HepG2 (cell line): Measurements from ENCODE around the gene HYCC2. TPM values are rescaled to one million over a fixed set of nuclear protein-coding genes. Genes with fewer than 3 reads are reported as not detected.

Experiments
- CENPBD1 ChIP-seq: sonication (generic); formaldehyde crosslinking; IDR thresholded peaks from 2 replicates; pipeline ENCODE4 v1.8.0; 2022; ENCODE audit warnings: missing genetic modification reagents, low read depth, mild to moderate bottlenecking, borderline replicate concordance
- CENPX ChIP-seq: sonication (generic); formaldehyde crosslinking; IDR thresholded peaks from 2 replicates; pipeline ENCODE4 v1.9.0; 2021; ENCODE audit warnings: mild to moderate bottlenecking, missing genetic modification reagents, moderate library complexity
- DMTF1 ChIP-seq: sonication (generic); formaldehyde crosslinking; IDR thresholded peaks from 2 replicates; pipeline ENCODE4 v1.4.0; 2020; ENCODE audit warnings: mild to moderate bottlenecking, missing genetic modification reagents
- FOXO4 ChIP-seq: sonication (generic); formaldehyde crosslinking; conservative IDR thresholded peaks from 2 replicates; pipeline ENCODE4 v1.8.1; 2023; ENCODE audit warnings: missing genetic modification reagents
- FOXP1 ChIP-seq, 2 experiments: fragments of 450-650 bp in 1 of 2; IDR thresholded peaks; 2 replicates each; pipeline ENCODE4 v1.6.1; 2017 to 2018; ENCODE audit warnings: antibody characterized with exemption in 1 of 2
- GLI4 ChIP-seq: sonication (generic); formaldehyde crosslinking; IDR thresholded peaks from 2 replicates; pipeline ENCODE4 v1.5.1; 2020; ENCODE audit warnings: missing genetic modification reagents, mild to moderate bottlenecking, moderate library complexity, borderline replicate concordance
- GPBP1L1 ChIP-seq: sonication (generic); formaldehyde crosslinking; IDR thresholded peaks from 2 replicates; pipeline ENCODE4 v1.5.0; 2020; ENCODE audit warnings: mild to moderate bottlenecking, missing genetic modification reagents
- HNF1B ChIP-seq: sonication (generic); formaldehyde crosslinking; IDR thresholded peaks from 2 replicates; pipeline ENCODE4 v1.5.1; 2020; ENCODE audit warnings: mild to moderate bottlenecking, moderate library complexity, missing genetic modification reagents
- KDM1A ChIP-seq: IDR thresholded peaks from 2 replicates; pipeline ENCODE4 v1.6.1; 2016; ENCODE audit warnings: missing compliant biosample characterization
- KDM3A ChIP-seq: IDR thresholded peaks from 2 replicates; pipeline ENCODE4 v1.6.1; 2018; ENCODE audit warnings: low read depth, missing compliant biosample characterization
- KLF13 ChIP-seq: sonication (generic); formaldehyde crosslinking; IDR thresholded peaks from 2 replicates; pipeline ENCODE4 v1.4.0; 2020; ENCODE audit warnings: mild to moderate bottlenecking, missing genetic modification reagents
- MTA3 ChIP-seq: sonication (generic); formaldehyde crosslinking; IDR thresholded peaks from 2 replicates; pipeline ENCODE4 v1.4.0; 2020; ENCODE audit warnings: missing genetic modification reagents
- MXD1 ChIP-seq: sonication (generic); formaldehyde crosslinking; IDR thresholded peaks from 2 replicates; pipeline ENCODE4 v1.4.0; 2020; ENCODE audit warnings: mild to moderate bottlenecking, missing genetic modification reagents
- NRL ChIP-seq: sonication (generic); formaldehyde crosslinking; IDR thresholded peaks from 2 replicates; pipeline ENCODE4 v1.5.0; 2020; ENCODE audit warnings: missing genetic modification reagents, mild to moderate bottlenecking, moderate library complexity, borderline replicate concordance
- PAWR ChIP-seq: sonication (generic); formaldehyde crosslinking; IDR thresholded peaks from 2 replicates; pipeline ENCODE4 v1.4.0; 2020; ENCODE audit warnings: missing genetic modification reagents, mild to moderate bottlenecking, borderline replicate concordance
- ZBTB1 ChIP-seq: sonication (generic); formaldehyde crosslinking; IDR thresholded peaks from 2 replicates; pipeline ENCODE4 v1.4.0; 2020; ENCODE audit warnings: missing genetic modification reagents, borderline replicate concordance
- ZNF101 ChIP-seq: sonication (generic); formaldehyde crosslinking; IDR thresholded peaks from 2 replicates; pipeline ENCODE4 v1.4.0; 2020; ENCODE audit warnings: mild to moderate bottlenecking, low read depth, missing genetic modification reagents, borderline replicate concordance
- ZNF143 ChIP-seq: sonication (generic); formaldehyde crosslinking; IDR thresholded peaks from 2 replicates; pipeline ENCODE4 v1.4.0; 2020; ENCODE audit warnings: missing genetic modification reagents
- ZNF563 ChIP-seq: sonication (generic); formaldehyde crosslinking; IDR thresholded peaks from 2 replicates; pipeline ENCODE4 v1.8.0; 2022; ENCODE audit warnings: mild to moderate bottlenecking, moderate library complexity, missing genetic modification reagents
- ZNF652 ChIP-seq: IDR thresholded peaks from 2 replicates; pipeline ENCODE4 v1.6.1; 2016; ENCODE audit warnings: low read depth, borderline replicate concordance
- ZNF709 ChIP-seq: sonication (generic); formaldehyde crosslinking; IDR thresholded peaks from 2 replicates; pipeline ENCODE4 v1.5.0; 2020; ENCODE audit warnings: mild to moderate bottlenecking, missing genetic modification reagents
- polyA plus RNA-seq, 8 experiments: library from polyadenylated mRNA; depleted of rRNA in 3 of 8; stranded (reverse) in 7 of 8; unstranded in 1 of 8; fragments of >200 nt; fragmentation: Illumina TruSeq in 4 of 8; extraction: Trizol in 4 of 8; gene quantifications; 2 replicates each; pipeline versions ENCODE4 v1.2.1 to v1.2.3, GENCODE V29; 2011 to 2016; ENCODE audit warnings: low read depth in 4 of 8, missing spikeins in 1 of 8, mixed read lengths in 1 of 8; ENCODE audit not compliant: insufficient read depth in 1 of 8
- total RNA-seq, 5 experiments: library from RNA; depleted of rRNA; stranded (reverse); fragments of >200 nt; fragmentation: Illumina TruSeq; extraction: Trizol; gene quantifications; 2 replicates each; pipeline ENCODE4 v1.2.3, GENCODE V29; 2016; ENCODE audit warnings: low read depth in 1 of 5

Gene HYCC2
- total and polyA plus RNA-seq, 2 of the 13 experiments (the other 11 are each of a cell fraction or from before 2014, with no cell fraction given), result 4.7 to 13.9 TPM

- TF ChIP-seq HNF1B (CRISPR knock-in tag) (peak; percentile 61; the same call in 1 of the 2 replicates), ZNF709 (CRISPR knock-in tag) (peak; percentile 26; the same call in 1 of the 2 replicates), FOXO4 (no peak), MXD1 (CRISPR knock-in tag) (peak; percentile 94), FOXP1 (IDR thresholded peaks at IDR 0.05) (no peak), FOXP1 (CRISPR knock-in tag; IDR thresholded peaks at IDR 0.05) (peak; percentile 64), ZNF563 (no peak; the same call in 1 of the 2 replicates), MTA3 (CRISPR knock-in tag) (no peak), KDM1A (CRISPR knock-in tag) (no peak), GLI4 (CRISPR knock-in tag) (peak; percentile 72), KLF13 (CRISPR knock-in tag) (no peak), DMTF1 (no peak), NRL (CRISPR knock-in tag) (no peak; the same call in none of the 2 replicates), KDM3A (CRISPR knock-in tag) (0 out of 2 replicates have a peak, but pooled peaks have one; percentile 69), GPBP1L1 (CRISPR knock-in tag) (no peak), ZNF101 (CRISPR knock-in tag) (peak; percentile 54; the same call in 1 of the 2 replicates), ZNF143 (CRISPR knock-in tag) (no peak; the same call in 1 of the 2 replicates), PAWR (CRISPR knock-in tag) (no peak), ZBTB1 (CRISPR knock-in tag) (no peak; the same call in 1 of the 2 replicates), CENPX (CRISPR knock-in tag) (no peak), ZNF652 (0 out of 2 replicates have a peak, but pooled peaks have one; percentile 32), CENPBD1 (CRISPR knock-in tag) (no peak; the same call in 1 of the 2 replicates)
Observed at GRCh38 chr2:201116115-201116958, 44.9 kb upstream of the HYCC2 start, which contains the start of gene CFLAR (continued).
